ENCODE results near the gene OR2S2. TPM values are rescaled to one million over a fixed set of nuclear protein-coding genes. Genes with fewer than 3 reads are reported as not detected.

OR2S2 gene
- total RNA-seq, 1 experiment from 2014 or later: not detected

GRCh38 chr9:35909687-35910612 is 48.0 kb downstream of the OR2S2 start:
- no peak overlapping the region for H3K27ac Mint-ChIP-seq

GRCh38 chr9:35909274-35909673 is 48.7 kb downstream of the OR2S2 start, which contains the start of gene SPAAR:
Gene SPAAR (plus strand): TSS chr9:35909490. CDS start chr9:35910464, 974 bp downstream.
- Mint-ChIP-seq H3K4me3 (no peak within 1 kb of the TSS), H3K4me1 (peaks cover 43% of the 10 kb centered on the region), H3K27me3 (ENCODE audit: low read depth) (peaks cover 4% of the 10 kb centered on the region; the same call in 1 of the 2 replicates), H3K27ac (peak within 1 kb of the TSS; percentile 92; the same call in 1 of the 2 replicates), H3K36me3 (no peaks in the 10 kb centered on the region), H3K9me3 (no peaks in the 10 kb centered on the region)
- ChIA-PET POLR2A (no interaction called here), CTCF (interaction anchor here (0.7 to 3.2 kb wide), 6 partner anchors 27 to 118 kb away, joined by 3 to 16 read pairs (median 4); partner anchors contain the start of genes HINT2 and NPR2)
- DNase-seq (ENCODE audit: low spot score) (no peak), ATAC-seq (no peak)
- TF ChIP-seq ARID4B (CRISPR knock-in tag; IDR thresholded peaks at IDR 0.05; ENCODE audit: borderline replicate concordance) (no peak), ATF6 (CRISPR knock-in tag; IDR thresholded peaks at IDR 0.05) (no peak), FOXP4 (CRISPR knock-in tag; IDR thresholded peaks at IDR 0.05) (no peak), SMAD4 (CRISPR knock-in tag; IDR thresholded peaks at IDR 0.05) (no peak), ZNF532 (CRISPR knock-in tag; IDR thresholded peaks at IDR 0.05; ENCODE audit: borderline replicate concordance) (no peak), USF1 (CRISPR knock-in tag; IDR thresholded peaks at IDR 0.05) (no peak), GTF2I (CRISPR knock-in tag; conservative IDR thresholded peaks at IDR 0.05) (no peak)
- TF ChIP-seq, protein P1, sequence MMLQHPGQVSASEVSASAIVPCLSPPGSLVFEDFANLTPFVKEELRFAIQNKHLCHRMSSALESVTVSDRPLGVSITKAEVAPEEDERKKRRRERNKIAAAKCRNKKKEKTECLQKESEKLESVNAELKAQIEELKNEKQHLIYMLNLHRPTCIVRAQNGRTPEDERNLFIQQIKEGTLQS (CRISPR knock-in tag; conservative IDR thresholded peaks at IDR 0.05): no peak

More at GRCh38 chr9:35909687-35910612, 48.0 kb downstream of the OR2S2 start:
- Mint-ChIP-seq H3K27me3 (ENCODE audit: low read depth) (peaks cover 4% of the 10 kb centered on the region; the same call in 1 of the 2 replicates), H3K4me1 (peaks cover 43% of the 10 kb centered on the region), H3K9me3 (no peaks in the 10 kb centered on the region), H3K4me3 (no peak overlapping the region), H3K36me3 (no peaks in the 10 kb centered on the region)
- DNase-seq (ENCODE audit: low spot score) (no peak), ATAC-seq (no peak)
- TF ChIP-seq CREB1 (CRISPR knock-in tag; IDR thresholded peaks at IDR 0.05) (no peak), CBFB (CRISPR knock-in tag; IDR thresholded peaks at IDR 0.05; ENCODE audit: low read depth) (no peak)
- TF ChIP-seq, protein P2, sequence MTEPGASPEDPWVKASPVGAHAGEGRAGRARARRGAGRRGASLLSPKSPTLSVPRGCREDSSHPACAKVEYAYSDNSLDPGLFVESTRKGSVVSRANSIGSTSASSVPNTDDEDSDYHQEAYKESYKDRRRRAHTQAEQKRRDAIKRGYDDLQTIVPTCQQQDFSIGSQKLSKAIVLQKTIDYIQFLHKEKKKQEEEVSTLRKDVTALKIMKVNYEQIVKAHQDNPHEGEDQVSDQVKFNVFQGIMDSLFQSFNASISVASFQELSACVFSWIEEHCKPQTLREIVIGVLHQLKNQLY (CRISPR knock-in tag; IDR thresholded peaks at IDR 0.05): no peak
- TF ChIP-seq, protein P3, sequence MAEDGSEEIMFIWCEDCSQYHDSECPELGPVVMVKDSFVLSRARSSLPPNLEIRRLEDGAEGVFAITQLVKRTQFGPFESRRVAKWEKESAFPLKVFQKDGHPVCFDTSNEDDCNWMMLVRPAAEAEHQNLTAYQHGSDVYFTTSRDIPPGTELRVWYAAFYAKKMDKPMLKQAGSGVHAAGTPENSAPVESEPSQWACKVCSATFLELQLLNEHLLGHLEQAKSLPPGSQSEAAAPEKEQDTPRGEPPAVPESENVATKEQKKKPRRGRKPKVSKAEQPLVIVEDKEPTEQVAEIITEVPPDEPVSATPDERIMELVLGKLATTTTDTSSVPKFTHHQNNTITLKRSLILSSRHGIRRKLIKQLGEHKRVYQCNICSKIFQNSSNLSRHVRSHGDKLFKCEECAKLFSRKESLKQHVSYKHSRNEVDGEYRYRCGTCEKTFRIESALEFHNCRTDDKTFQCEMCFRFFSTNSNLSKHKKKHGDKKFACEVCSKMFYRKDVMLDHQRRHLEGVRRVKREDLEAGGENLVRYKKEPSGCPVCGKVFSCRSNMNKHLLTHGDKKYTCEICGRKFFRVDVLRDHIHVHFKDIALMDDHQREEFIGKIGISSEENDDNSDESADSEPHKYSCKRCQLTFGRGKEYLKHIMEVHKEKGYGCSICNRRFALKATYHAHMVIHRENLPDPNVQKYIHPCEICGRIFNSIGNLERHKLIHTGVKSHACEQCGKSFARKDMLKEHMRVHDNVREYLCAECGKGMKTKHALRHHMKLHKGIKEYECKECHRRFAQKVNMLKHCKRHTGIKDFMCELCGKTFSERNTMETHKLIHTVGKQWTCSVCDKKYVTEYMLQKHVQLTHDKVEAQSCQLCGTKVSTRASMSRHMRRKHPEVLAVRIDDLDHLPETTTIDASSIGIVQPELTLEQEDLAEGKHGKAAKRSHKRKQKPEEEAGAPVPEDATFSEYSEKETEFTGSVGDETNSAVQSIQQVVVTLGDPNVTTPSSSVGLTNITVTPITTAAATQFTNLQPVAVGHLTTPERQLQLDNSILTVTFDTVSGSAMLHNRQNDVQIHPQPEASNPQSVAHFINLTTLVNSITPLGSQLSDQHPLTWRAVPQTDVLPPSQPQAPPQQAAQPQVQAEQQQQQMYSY (CRISPR knock-in tag; IDR thresholded peaks at IDR 0.05): peak; percentile 46
- CTCF ChIA-PET: interaction anchor here (0.8 to 3.2 kb wide), 10 partner anchors 28 to 177 kb away, joined by 3 to 16 read pairs (median 6); partner anchors contain the start of genes FAM221B, HINT2 and TMEM8B
- POLR2A ChIA-PET: no interaction called here

All from WTC11 (cell line).